HEK293T (cell line): ENCODE measurements around the gene REXO4.
"Not testable (repeated sequence)": the region's sequence is repeated elsewhere in the genome, so short reads cannot be mapped to it uniquely, and the experiment has no call there.

ENCODE experiments used
- CTCF ChIA-PET: fragments of 350-600 bp; formaldehyde crosslinking; extraction: SDS; loops from one replicate; lab custom pipeline; 2021; ENCODE audit warnings: antibody characterized with exemption, inconsistent platforms; lab: Yijun Ruan, JAX
- POLR2A ChIA-PET: fragments of 350-600 bp; formaldehyde crosslinking; extraction: SDS; loops from one replicate; lab custom pipeline; 2020; ENCODE audit warnings: antibody characterized with exemption, inconsistent platforms; lab: Yijun Ruan, JAX
- DNase-seq: peaks from one replicate; pipeline ENCODE4 v3.0.0; 2012; ENCODE audit warnings: mixed read lengths; ENCODE audit errors: extremely low spot score
- ARNT ChIP-seq: fragments of 450-650 bp; IDR thresholded peaks from 2 replicates; pipeline ENCODE4 v1.6.1; 2017; ENCODE audit warnings: mild to moderate bottlenecking
- BHLHE40 ChIP-seq: fragments of 450-650 bp; IDR thresholded peaks from 2 replicates; pipeline ENCODE4 v1.6.1; 2016; ENCODE audit warnings: mild to moderate bottlenecking, moderate library complexity, borderline replicate concordance
- CTBP1 ChIP-seq: fragments of 450-650 bp; IDR thresholded peaks from 2 replicates; pipeline ENCODE4 v1.6.1; 2016; ENCODE audit warnings: borderline replicate concordance
- ELF4 ChIP-seq: fragments of 450-650 bp; IDR thresholded peaks from 2 replicates; pipeline ENCODE4 v1.6.1; 2017; ENCODE audit warnings: antibody characterized with exemption
- FOXA1 ChIP-seq: fragments of 450-650 bp; IDR thresholded peaks from 2 replicates; pipeline ENCODE4 v1.6.1; 2016; ENCODE audit warnings: mild to moderate bottlenecking
- FOXK2 ChIP-seq: fragments of 450-650 bp; IDR thresholded peaks from 2 replicates; pipeline ENCODE4 v1.6.1; 2016; ENCODE audit warnings: mild to moderate bottlenecking
- FOXM1 ChIP-seq: fragments of 450-650 bp; IDR thresholded peaks from 2 replicates; pipeline ENCODE4 v1.6.1; 2017; ENCODE audit warnings: mild to moderate bottlenecking, borderline replicate concordance
- HDGF ChIP-seq: fragments of 450-650 bp; IDR thresholded peaks from 2 replicates; pipeline ENCODE4 v1.6.1; 2017; ENCODE audit warnings: antibody characterized with exemption, borderline replicate concordance
- L3MBTL2 ChIP-seq: fragments of 450-650 bp; conservative IDR thresholded peaks from 2 replicates; pipeline ENCODE4 v1.6.1; 2016; ENCODE audit warnings: mild to moderate bottlenecking
- LEF1 ChIP-seq: fragments of 450-650 bp; IDR thresholded peaks from 2 replicates; pipeline ENCODE4 v1.6.1; 2017; ENCODE audit warnings: mild to moderate bottlenecking, borderline replicate concordance
- NFRKB ChIP-seq: fragments of 450-650 bp; IDR thresholded peaks from 2 replicates; pipeline ENCODE4 v1.6.1; 2016; ENCODE audit warnings: mild to moderate bottlenecking, moderate library complexity
- SP1 ChIP-seq: fragments of 450-650 bp; IDR thresholded peaks from 2 replicates; pipeline ENCODE4 v1.6.1; 2017
- SUZ12 ChIP-seq: fragments of 450-650 bp; IDR thresholded peaks from 2 replicates; pipeline ENCODE4 v1.6.1; 2016; ENCODE audit warnings: mild to moderate bottlenecking
- TARDBP ChIP-seq: fragments of 450-650 bp; IDR thresholded peaks from 2 replicates; pipeline ENCODE4 v1.6.1; 2016
- ZNF384 ChIP-seq: fragments of 450-650 bp; IDR thresholded peaks from 2 replicates; pipeline ENCODE4 v1.6.1; 2016
- TF ChIP-seq, protein P1 (sequence below): fragments of 450-650 bp; IDR thresholded peaks from 2 replicates; pipeline ENCODE4 v1.6.1; 2016

REXO4 gene

DNA sequence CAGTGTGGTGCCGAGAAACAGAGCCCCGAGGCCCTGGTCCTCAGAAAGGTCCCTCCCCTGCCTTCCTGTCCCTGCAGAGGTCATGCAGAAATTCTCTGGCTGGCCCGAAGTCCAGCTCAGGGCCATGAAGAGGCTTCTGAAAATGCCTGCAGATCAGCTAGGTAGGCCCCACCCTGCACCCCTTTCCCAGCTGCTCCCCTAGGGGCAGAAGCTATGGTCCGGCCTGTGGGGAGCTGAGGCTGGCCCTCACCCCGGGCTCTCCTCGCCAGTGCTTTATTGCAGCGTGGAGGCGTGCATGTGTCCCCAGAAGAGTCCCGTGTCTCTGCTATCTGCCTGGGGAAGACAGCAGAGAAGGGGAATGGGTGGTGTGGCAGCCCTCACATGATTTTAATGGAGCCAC is 19.9 kb downstream of the REXO4 start:
- DNase-seq: no peak
- ChIA-PET POLR2A (no interaction called here), CTCF (no interaction called here)
- no peak for TF ChIP-seq CTBP1
- no peak for TF ChIP-seq TARDBP
- TF ChIP-seq FOXA1: no peak
- no peak for TF ChIP-seq ZNF384
- no peak for TF ChIP-seq FOXM1
- no peak for TF ChIP-seq L3MBTL2
- TF ChIP-seq ELF4: no peak
- no peak for TF ChIP-seq SP1
- TF ChIP-seq FOXK2: no peak
- TF ChIP-seq LEF1: no peak
- no peak for TF ChIP-seq ARNT
- TF ChIP-seq HDGF: no peak
- no peak for TF ChIP-seq BHLHE40
- TF ChIP-seq, protein P1, sequence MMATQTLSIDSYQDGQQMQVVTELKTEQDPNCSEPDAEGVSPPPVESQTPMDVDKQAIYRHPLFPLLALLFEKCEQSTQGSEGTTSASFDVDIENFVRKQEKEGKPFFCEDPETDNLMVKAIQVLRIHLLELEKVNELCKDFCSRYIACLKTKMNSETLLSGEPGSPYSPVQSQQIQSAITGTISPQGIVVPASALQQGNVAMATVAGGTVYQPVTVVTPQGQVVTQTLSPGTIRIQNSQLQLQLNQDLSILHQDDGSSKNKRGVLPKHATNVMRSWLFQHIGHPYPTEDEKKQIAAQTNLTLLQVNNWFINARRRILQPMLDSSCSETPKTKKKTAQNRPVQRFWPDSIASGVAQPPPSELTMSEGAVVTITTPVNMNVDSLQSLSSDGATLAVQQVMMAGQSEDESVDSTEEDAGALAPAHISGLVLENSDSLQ: no peak
- no peak for TF ChIP-seq SUZ12

DNA sequence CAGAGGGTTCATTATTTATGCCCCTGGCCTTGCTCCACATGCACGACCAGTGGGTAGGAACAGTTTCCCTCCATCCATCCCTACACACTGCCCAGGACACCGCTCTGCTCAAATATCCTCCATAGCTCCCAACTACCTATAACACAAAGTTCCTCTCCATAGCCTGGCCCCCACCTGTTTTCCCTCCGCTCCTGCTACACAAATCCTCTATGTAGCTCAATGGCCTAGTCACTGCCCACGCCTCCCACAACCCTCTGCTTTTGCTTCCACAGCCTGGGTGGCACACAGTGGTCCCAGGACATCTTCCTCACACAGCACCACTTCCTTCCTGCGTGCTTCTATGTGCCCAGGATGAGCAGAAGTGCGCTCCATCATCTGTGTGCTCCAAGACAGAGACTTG is 20.4 kb downstream of the REXO4 start:
- TF ChIP-seq FOXM1: no peak
- no peak for TF ChIP-seq TARDBP
- TF ChIP-seq SP1: no peak
- TF ChIP-seq ZNF384: no peak
- no peak for TF ChIP-seq LEF1
- TF ChIP-seq NFRKB: no peak
- no peak for TF ChIP-seq FOXK2
- TF ChIP-seq, protein P1: no peak
- no peak for TF ChIP-seq HDGF
- TF ChIP-seq FOXA1: no peak
- TF ChIP-seq BHLHE40: no peak
- CTCF ChIA-PET: interaction anchor here (0.8 kb wide), 1 partner anchor 34 kb away, joined by 5 read pairs; no protein-coding TSS in a partner anchor
- POLR2A ChIA-PET: no interaction called here
- no peak for DNase-seq

DNA sequence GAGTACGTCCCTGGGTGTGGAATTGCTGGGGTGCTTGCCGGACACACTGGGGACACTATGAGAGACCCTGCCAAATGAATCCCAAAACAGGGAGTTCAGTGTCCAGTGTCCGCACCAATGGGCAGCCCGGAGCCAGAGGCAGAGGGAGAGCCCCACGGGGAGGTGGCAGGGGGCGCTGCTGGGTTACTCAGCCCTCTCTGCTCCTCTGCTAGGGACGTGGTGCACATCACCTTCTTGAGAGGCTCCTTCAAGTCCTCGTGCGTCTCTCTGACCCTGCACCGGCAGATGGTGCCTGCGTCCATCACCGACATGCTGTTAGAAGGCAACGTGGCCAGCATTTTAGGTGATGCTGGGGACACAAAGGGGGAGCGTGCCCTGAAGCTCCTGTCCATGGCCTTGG is 20.9 kb downstream of the REXO4 start:
- ChIA-PET CTCF (interaction anchor here (0.8 to 1.0 kb wide), 2 partner anchors 34 to 90 kb away, joined by 3 to 5 read pairs; no protein-coding TSS in a partner anchor), POLR2A (no interaction called here)
- TF ChIP-seq LEF1: no peak
- TF ChIP-seq SUZ12: no peak
- TF ChIP-seq FOXK2: no peak
- TF ChIP-seq CTBP1: no peak
- peak; percentile 48 for DNase-seq

DNA sequence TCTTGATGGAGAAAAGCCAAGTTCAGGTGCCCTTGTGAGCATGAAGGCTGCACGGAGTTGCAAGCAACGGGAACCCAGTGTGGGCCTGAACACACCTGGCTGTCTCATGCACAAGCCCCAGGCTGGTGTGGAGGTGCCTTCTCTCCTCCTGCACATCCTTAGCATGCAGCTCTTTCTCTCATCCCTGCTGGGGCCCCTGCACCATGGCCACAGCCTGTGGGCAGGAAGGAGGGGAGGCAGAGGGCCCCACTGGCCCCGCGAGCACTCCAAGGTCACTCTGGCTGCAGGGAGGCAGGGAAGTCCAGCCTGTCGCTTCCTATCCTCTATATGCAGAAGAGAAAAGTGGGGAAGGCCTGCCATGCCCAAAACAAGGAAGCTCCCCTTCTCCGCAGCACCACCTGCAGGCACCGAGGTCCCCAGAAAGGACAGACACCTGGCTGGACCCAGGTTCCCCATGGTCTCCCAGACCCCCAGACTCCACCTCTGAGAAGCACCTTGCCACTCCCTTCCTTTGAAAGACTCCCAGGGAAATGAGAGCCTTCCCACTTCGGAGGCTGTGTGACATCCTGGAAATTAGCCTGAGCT is 23.0 kb downstream of the REXO4 start:
- POLR2A ChIA-PET: interaction anchor here (0.7 kb wide), 1 partner anchor 24 kb away, joined by 3 read pairs; no protein-coding TSS in a partner anchor
- CTCF ChIA-PET: no interaction called here
- no peak for TF ChIP-seq LEF1
- TF ChIP-seq L3MBTL2: no peak
- TF ChIP-seq BHLHE40: no peak
- TF ChIP-seq, protein P1: no peak
- no peak for TF ChIP-seq CTBP1
- no peak for TF ChIP-seq HDGF
- TF ChIP-seq ARNT: no peak
- TF ChIP-seq SP1: no peak
- no peak for TF ChIP-seq FOXK2
- TF ChIP-seq FOXA1: no peak
- no peak for TF ChIP-seq SUZ12
- no peak for TF ChIP-seq NFRKB
- TF ChIP-seq TARDBP: no peak
- TF ChIP-seq FOXM1: no peak
- DNase-seq: no peak

DNA sequence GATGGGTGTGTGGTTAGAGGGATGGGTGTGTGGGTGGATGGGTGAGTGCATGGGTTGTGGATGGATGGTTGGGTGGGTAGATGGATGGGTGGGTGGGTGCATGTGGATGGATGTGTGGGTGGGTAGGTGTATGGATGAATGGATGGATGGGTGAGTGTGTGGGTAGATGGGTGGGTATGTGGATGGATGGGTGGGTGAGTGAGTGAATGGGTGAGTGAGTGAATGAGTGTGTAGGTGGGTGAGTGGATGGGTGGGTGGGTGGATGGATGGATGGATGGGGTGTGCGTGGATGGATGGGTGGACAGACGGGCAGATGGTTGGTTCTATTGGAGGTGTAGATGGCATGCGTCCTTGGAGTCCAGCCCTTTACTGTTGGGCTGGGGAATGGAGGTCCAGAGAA is 24.4 kb downstream of the REXO4 start:
- ChIA-PET POLR2A (no interaction called here), CTCF (no interaction called here)
- no peak for TF ChIP-seq SP1
- no peak for TF ChIP-seq BHLHE40
- TF ChIP-seq SUZ12: no peak
- TF ChIP-seq FOXA1: no peak
- TF ChIP-seq ELF4: no peak
- no peak for TF ChIP-seq FOXK2
- no peak for TF ChIP-seq L3MBTL2

DNA sequence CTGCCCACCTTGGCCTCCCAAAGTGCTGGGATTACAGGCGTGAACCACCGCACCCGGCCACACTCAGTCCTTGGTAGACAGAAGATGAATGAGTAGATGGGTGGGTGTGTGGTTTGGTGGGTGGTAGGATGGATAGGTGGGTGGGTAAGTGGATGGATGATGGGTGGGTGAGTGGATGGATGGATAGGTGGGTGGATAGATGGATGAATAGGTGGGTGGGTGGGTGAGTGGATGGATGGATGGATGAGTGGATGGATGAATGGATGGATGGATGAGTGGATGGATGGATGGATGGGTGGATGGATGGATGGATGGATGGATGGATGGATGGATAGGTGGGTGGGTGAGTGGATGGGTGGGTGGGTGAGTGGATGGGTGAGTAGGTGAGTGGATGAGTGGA is 25.5 kb downstream of the REXO4 start:
- POLR2A ChIA-PET, CTCF ChIA-PET: not testable (repeated sequence)

More for the DNA sequence above, 24.4 kb downstream of the REXO4 start:
- DNase-seq: no peak

DNA sequence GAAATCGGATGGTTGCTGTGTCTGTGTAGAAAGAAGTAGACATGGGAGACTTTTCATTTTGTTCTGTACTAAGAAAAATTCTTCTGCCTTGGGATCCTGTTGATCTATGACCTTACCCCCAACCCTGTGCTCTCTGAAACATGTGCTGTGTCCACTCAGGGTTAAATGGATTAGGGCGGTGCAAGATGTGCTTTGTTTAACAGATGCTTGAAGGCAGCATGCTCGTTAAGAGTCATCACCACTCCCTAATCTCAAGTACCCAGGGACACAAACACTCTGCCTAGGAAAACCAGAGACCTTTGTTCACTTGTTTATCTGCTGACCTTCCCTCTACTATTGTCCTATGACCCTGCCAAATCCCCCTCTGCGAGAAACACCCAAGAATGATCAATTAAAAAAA is 26.4 kb downstream of the REXO4 start:
- DNase-seq, CTCF ChIA-PET, POLR2A ChIA-PET: not testable (repeated sequence)

More for the DNA sequence above, 25.5 kb downstream of the REXO4 start:
- DNase-seq: not testable (repeated sequence)
